ENCODE results near the gene GABPA.

DNA sequence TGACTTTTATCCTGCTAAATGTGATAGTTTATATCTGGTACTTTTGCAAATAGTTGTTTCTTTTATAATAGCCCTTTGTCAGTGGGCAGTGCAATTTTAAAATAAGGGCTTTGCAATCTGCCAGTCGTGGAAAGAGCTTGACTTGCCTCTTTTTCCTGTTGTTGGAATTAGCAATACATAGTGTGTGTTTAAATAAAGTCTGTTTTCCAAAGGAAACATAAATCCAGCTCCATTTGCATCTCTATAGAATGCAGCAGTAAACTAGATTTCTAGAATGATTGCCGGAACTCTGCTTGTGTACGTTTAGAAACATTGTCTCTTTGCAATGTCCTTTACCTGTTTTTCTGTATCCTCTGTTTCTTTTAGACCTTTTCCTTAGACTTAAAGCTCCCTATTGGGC, 33.1 kb downstream of the GABPA start:
- no peak for TF ChIP-seq CTCF (IDR thresholded peaks at IDR 0.05 in 8 of 11, conservative IDR thresholded peaks at IDR 0.05 in 3 of 11)
- TF ChIP-seq POLR2AphosphoS5 (IDR thresholded peaks at IDR 0.05), result no peak
